MM.1S (cell line): Measurements from ENCODE around the gene KAT2A.
"Not testable (repeated sequence)": the region's sequence is repeated elsewhere in the genome, so short reads cannot be mapped to it uniquely, and the experiment has no call there.

ENCODE experiments used
- DNase-seq: peaks from one replicate; pipeline ENCODE4 v3.0.0-alpha.2; 2015
- H2AFZ ChIP-seq: fragments of 300-600 bp; sonication (generic); 2 replicates; pipeline ENCODE4 v1.6.0; 2016; ENCODE audit warnings: antibody characterized with exemption, low read length
- H3F3A ChIP-seq: fragments of 300-600 bp; sonication (generic); 2 replicates; pipeline ENCODE4 v1.6.1; 2016; ENCODE audit warnings: mild to moderate bottlenecking, antibody characterized with exemption, low read length, moderate library complexity, mixed read lengths; ENCODE audit not compliant: insufficient read depth
- H3K27ac ChIP-seq: fragments of 300-600 bp; sonication (generic); 2 replicates; pipeline ENCODE4 v1.5.1; 2016; ENCODE audit warnings: mild to moderate bottlenecking, low read length
- H3K27me3 ChIP-seq: fragments of 300-600 bp; sonication (generic); replicated peaks from 2 replicates; pipeline ENCODE4 v1.6.0; 2016; ENCODE audit warnings: low read length; ENCODE audit not compliant: insufficient read depth
- H3K36me3 ChIP-seq: fragments of 300-600 bp; sonication (generic); replicated peaks from 2 replicates; pipeline ENCODE4 v1.6.1; 2016; ENCODE audit warnings: mild to moderate bottlenecking, low read length, mixed read lengths; ENCODE audit not compliant: insufficient read depth
- H3K4me1 ChIP-seq: fragments of 300-600 bp; sonication (generic); 2 replicates; pipeline ENCODE4 v1.6.1; 2016; ENCODE audit warnings: low read length, mixed read lengths
- H3K4me2 ChIP-seq: fragments of 300-600 bp; sonication (generic); 2 replicates; pipeline ENCODE4 v1.6.0; 2016; ENCODE audit warnings: low read depth, low read length
- H3K4me3 ChIP-seq: fragments of 300-600 bp; sonication (generic); 2 replicates; pipeline ENCODE4 v1.5.1; 2016; ENCODE audit warnings: low read length, mixed read lengths
- H3K79me2 ChIP-seq: fragments of 300-600 bp; sonication (generic); 2 replicates; pipeline ENCODE4 v1.6.1; 2016; ENCODE audit warnings: mixed run types, low read length, mixed read lengths
- H3K9ac ChIP-seq: fragments of 300-600 bp; sonication (generic); 2 replicates; pipeline ENCODE4 v1.6.1; 2016; ENCODE audit warnings: low read length, mixed read lengths
- H3K9me2 ChIP-seq: fragments of 300-600 bp; sonication (generic); replicated peaks from 2 replicates; pipeline ENCODE4 v1.6.1; 2016; ENCODE audit warnings: mild to moderate bottlenecking, low read length, mixed read lengths; ENCODE audit not compliant: insufficient read depth
- H3K9me3 ChIP-seq: fragments of 300-600 bp; sonication (generic); replicated peaks from 2 replicates; pipeline ENCODE4 v1.6.1; 2016; ENCODE audit warnings: mild to moderate bottlenecking, low read length, mixed read lengths; ENCODE audit not compliant: insufficient read depth
- H4K20me1 ChIP-seq: fragments of 300-600 bp; sonication (generic); 2 replicates; pipeline ENCODE4 v1.6.1; 2016; ENCODE audit warnings: mild to moderate bottlenecking, low read length, moderate library complexity, mixed read lengths; ENCODE audit not compliant: insufficient read depth
- EZH2 ChIP-seq: fragments of 300-600 bp; sonication (generic); optimal IDR thresholded peaks from 2 replicates; pipeline ENCODE3; 2017; ENCODE audit warnings: low read depth, mild to moderate bottlenecking, antibody characterized with exemption, low read length, mixed read lengths
- EZH2phosphoT487 ChIP-seq: fragments of 300-600 bp; sonication (generic); IDR thresholded peaks from 2 replicates; pipeline ENCODE4 v1.6.1; 2018; ENCODE audit warnings: antibody characterized with exemption, low read length
- TF ChIP-seq, protein P1 (sequence below): fragments of 300-600 bp; sonication (generic); IDR thresholded peaks from 2 replicates; pipeline ENCODE4 v1.5.1; 2016; ENCODE audit warnings: antibody characterized with exemption, low read length, mixed read lengths

Gene KAT2A

GRCh38 chr17:42142371-42142896 is 21.3 kb upstream of the KAT2A start:
- H3K27ac ChIP-seq = no peak overlapping the region
- DNase-seq = no peak

DNA sequence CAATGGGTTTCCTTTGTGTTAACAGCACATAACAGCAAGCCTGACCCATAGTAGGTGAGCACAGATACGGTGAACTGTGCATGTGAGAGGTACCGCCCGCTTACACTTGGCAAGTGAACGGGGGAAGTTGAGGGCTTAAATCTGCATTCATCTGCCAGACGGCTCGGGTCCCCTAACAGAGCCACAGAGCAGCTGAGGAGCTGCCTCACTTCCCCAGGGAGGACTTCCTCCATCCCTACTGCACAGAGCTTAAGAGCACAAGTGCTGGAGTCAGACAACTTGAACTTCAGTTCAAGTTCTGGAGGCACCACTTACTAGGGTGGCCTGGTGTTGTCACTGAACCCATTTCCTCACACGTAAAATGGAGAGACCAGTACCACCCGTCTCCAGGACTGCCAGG is 20.2 kb upstream of the KAT2A start:
- Histone ChIP-seq H3F3A (no peaks in the 10 kb centered on the region), H3K4me2 (no peak overlapping the region), H2AFZ (no peak overlapping the region), H3K9me3 (no peaks in the 10 kb centered on the region), H3K4me3 (no peak overlapping the region), H3K9me2 (no peaks in the 10 kb centered on the region), H3K36me3 (no peaks in the 10 kb centered on the region), H3K9ac (no peak overlapping the region), H4K20me1 (peaks cover 3% of the 10 kb centered on the region; the same call in 1 of the 2 replicates), H3K79me2 (peaks cover 86% of the 10 kb centered on the region), H3K27me3 (no peaks in the 10 kb centered on the region), H3K27ac (no peak overlapping the region), H3K4me1 (no peaks in the 10 kb centered on the region)
- TF ChIP-seq, protein P1, sequence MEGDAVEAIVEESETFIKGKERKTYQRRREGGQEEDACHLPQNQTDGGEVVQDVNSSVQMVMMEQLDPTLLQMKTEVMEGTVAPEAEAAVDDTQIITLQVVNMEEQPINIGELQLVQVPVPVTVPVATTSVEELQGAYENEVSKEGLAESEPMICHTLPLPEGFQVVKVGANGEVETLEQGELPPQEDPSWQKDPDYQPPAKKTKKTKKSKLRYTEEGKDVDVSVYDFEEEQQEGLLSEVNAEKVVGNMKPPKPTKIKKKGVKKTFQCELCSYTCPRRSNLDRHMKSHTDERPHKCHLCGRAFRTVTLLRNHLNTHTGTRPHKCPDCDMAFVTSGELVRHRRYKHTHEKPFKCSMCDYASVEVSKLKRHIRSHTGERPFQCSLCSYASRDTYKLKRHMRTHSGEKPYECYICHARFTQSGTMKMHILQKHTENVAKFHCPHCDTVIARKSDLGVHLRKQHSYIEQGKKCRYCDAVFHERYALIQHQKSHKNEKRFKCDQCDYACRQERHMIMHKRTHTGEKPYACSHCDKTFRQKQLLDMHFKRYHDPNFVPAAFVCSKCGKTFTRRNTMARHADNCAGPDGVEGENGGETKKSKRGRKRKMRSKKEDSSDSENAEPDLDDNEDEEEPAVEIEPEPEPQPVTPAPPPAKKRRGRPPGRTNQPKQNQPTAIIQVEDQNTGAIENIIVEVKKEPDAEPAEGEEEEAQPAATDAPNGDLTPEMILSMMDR = no peak
- TF ChIP-seq EZH2 = no peak
- TF ChIP-seq EZH2phosphoT487 = no peak
- DNase-seq = no peak

More at GRCh38 chr17:42142371-42142896, 21.3 kb upstream of the KAT2A start:
- Histone ChIP-seq H2AFZ (no peak overlapping the region), H3K36me3 (no peaks in the 10 kb centered on the region), H4K20me1 (peaks cover 3% of the 10 kb centered on the region; the same call in 1 of the 2 replicates), H3K4me2 (no peak overlapping the region), H3K4me3 (no peak overlapping the region), H3K9ac (no peak overlapping the region), H3K79me2 (peaks cover 86% of the 10 kb centered on the region), H3K9me3 (no peaks in the 10 kb centered on the region), H3F3A (no peaks in the 10 kb centered on the region), H3K9me2 (no peaks in the 10 kb centered on the region), H3K27me3 (no peaks in the 10 kb centered on the region), H3K4me1 (no peaks in the 10 kb centered on the region)
- TF ChIP-seq, protein P1 = no peak
- TF ChIP-seq EZH2 (no peak), EZH2phosphoT487 (no peak)

DNA sequence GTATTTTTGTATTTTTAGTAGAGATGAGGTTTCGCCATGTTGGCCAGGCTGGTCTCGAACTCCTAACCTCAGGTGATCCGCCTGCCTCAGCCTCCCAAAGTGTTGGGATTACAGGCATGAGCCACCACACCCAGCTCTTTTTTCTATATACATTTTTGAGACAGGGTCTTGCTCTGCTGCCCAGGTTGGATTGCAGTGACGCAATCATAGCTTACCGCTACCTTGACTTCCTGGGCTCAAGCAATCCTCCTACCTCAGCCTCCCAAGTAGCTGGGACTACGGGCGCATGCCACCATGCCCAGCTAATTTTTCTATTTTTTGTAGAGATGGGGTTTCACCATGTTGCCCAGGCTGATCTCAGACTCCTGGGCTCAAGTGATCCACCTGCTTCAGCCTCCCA is 19.5 kb upstream of the KAT2A start:
- not testable (repeated sequence) for H3K4me1 ChIP-seq, H4K20me1 ChIP-seq, H3K9me3 ChIP-seq, DNase-seq, H3K9me2 ChIP-seq, H3K27me3 ChIP-seq, H3K4me3 ChIP-seq, H3F3A ChIP-seq, H3K27ac ChIP-seq, H3K36me3 ChIP-seq, H2AFZ ChIP-seq, H3K4me2 ChIP-seq, H3K9ac ChIP-seq
- peaks cover 88% of the 10 kb centered on the region for H3K79me2 ChIP-seq

DNA sequence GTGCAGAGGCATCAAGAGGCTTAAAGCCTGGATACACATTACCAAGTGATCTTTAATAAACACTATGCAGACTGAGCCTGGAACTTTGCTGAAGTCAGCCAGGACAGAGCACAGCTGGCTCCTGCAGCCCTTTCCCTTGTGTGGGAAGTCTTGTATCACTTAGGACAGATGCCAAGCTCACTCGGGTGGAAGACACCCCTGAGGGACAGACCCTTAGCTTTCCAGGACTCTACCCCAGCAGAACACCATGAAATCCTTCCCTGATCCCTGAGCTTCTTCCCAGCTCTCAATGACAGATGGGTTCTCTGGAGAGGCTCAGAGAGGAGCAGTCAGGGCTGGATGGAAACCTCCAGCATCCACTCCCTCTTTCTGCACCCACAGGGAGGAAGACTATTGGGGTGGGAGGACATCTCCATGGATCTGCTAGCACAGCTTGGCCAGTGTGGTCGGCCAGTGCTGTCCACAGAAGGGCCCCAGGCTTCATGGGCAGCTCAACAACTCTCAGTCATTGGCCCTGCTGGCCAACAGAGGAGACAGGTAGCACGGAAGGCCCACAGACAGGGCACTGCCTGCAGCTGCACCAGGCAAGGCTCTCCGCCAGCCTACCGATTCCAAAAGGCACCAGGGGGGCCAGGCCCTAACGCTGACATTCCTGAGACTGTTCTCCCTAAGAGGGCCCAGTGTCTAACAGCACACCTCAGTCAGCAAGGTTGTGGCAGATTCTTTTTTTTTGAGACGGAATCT is 17.8 kb upstream of the KAT2A start:
- H4K20me1 ChIP-seq = peaks cover 3% of the 10 kb centered on the region; the same call in 1 of the 2 replicates
- no peak for DNase-seq
- no peaks in the 10 kb centered on the region for H3K27me3 ChIP-seq
- H3K4me2 ChIP-seq = no peak overlapping the region
- no peaks in the 10 kb centered on the region for H3K9me2 ChIP-seq
- no peak overlapping the region for H2AFZ ChIP-seq
- peaks cover 4% of the 10 kb centered on the region; the same call in 1 of the 2 replicates for H3F3A ChIP-seq
- H3K27ac ChIP-seq = no peak overlapping the region
- peaks cover 90% of the 10 kb centered on the region for H3K79me2 ChIP-seq
- H3K4me1 ChIP-seq = peaks cover 7% of the 10 kb centered on the region
- H3K4me3 ChIP-seq = no peak overlapping the region
- no peak overlapping the region for H3K9ac ChIP-seq
- no peaks in the 10 kb centered on the region for H3K36me3 ChIP-seq
- TF ChIP-seq EZH2phosphoT487 (no peak), EZH2 (no peak)
- TF ChIP-seq, protein P1 = no peak
- no peaks in the 10 kb centered on the region for H3K9me3 ChIP-seq
